GM18870 (cell line): Measurements from ENCODE around the gene SLIT3.
"Not testable (repeated sequence)": the region's sequence is repeated elsewhere in the genome, so short reads cannot be mapped to it uniquely, and the experiment has no call there.

ENCODE experiments used
- ATAC-seq: cut with Tn5 transposase; IDR thresholded peaks from one replicate; pipeline ENCODE4 v1.9.1; 2021; ENCODE audit warnings: moderate library complexity; ENCODE audit not compliant: unreplicated experiment

The SLIT3 gene

GRCh38 chr5:169150108-169150507 is 150.8 kb downstream of the SLIT3 start:
- ATAC-seq, result no peak

DNA sequence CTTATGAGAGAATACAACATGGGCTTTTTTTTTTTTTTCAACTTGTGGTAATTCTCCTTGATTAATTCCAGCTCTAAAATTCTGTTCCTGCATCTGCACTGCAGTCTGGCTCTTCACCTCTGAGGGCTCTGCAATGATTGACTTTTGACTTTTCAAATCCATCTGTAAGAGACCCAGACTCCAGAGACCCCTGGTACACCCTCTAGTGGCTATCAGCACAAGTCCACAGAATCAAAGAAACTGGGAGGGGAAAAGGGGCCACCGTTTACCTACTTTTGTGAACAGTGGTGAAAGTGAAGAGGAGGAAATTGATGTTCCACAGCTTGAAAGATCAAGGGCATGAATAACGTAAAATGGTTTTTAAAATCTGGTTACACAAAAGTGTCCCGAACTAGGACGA is 151.6 kb downstream of the SLIT3 start:
- ATAC-seq, result no peak

- ATAC-seq, result no peak
Measured at GRCh38 chr5:169148138-169148740, 152.7 kb downstream of the SLIT3 start.

GRCh38 chr5:169147534-169147933 is 153.4 kb downstream of the SLIT3 start:
- ATAC-seq, result no peak

DNA sequence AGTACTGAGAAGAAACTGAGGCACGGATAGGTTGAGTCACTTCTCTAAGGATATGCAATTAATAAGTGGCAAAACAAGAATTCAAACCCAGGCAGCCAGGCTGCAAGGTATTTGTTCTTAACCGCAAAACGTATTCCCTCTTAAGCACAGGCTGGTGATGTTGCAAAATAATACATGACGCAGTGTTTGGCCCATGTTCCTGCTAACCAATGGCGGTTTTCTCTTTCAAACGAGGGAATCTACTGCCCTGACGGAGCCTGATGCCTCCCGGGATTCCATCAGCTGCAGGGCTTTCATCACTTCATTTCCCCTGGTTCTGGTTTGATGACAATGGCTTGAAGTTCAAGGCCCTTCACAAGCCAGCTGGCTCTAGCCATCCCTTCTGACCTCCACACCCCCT is 154.8 kb downstream of the SLIT3 start:
- ATAC-seq, result no peak

DNA sequence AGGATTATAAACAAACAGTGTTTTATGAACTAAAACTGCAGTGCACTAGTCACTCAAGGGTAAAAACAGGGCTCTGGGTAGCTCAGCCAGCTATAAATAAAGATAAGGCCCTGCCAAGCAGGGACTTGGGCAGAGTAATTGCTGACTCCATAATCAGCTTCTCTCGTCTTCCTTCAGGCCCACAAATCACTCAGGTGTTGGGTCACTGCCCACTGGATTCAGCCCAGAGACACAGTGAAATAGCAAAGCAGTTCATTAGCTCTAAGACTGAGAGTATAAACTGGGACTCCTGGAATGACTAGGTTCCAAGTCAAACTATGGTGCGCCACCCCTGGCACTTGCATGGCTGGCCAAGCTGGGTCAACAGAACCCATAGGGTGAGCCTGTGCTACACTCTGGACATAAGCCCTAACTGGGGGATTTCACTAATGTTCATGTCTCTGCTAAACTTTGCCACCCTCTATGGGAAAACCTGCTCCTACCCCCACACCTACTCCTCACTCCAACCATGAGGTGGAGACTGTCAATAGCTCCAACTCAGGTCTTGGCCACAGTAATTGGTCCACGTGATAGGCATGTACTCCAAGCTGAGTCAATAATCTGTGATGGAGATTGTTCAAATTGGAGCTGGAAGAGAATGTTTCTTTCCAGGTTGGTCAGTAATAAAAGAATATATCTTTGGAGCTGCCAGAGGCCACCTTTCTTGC is 158.5 kb downstream of the SLIT3 start:
- ATAC-seq, result no peak

GRCh38 chr5:169140215-169140614 is 160.7 kb downstream of the SLIT3 start:
- ATAC-seq, result not testable (repeated sequence)

- ATAC-seq, result no peak
Measured at GRCh38 chr5:169139480-169140050, 161.4 kb downstream of the SLIT3 start.

GRCh38 chr5:169133531-169133930 is 167.4 kb downstream of the SLIT3 start:
- ATAC-seq, result no peak

DNA sequence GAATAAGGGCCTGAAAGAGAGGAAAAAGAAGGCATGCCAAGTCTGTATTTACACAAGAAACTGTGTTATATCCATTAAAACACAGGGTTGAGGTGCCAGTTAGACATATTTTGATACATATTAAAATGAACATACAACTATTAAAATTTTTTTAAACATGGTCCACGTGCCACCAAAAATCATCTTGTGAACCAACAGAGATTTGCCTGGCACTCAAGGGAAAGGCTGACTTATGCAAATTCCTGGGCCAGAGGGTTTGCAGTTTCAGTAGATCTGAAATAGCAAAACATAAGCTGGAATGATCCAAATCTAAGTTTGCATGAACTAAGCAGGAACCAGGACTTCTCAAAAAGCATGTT is 168.7 kb downstream of the SLIT3 start:
- ATAC-seq, result no peak

DNA sequence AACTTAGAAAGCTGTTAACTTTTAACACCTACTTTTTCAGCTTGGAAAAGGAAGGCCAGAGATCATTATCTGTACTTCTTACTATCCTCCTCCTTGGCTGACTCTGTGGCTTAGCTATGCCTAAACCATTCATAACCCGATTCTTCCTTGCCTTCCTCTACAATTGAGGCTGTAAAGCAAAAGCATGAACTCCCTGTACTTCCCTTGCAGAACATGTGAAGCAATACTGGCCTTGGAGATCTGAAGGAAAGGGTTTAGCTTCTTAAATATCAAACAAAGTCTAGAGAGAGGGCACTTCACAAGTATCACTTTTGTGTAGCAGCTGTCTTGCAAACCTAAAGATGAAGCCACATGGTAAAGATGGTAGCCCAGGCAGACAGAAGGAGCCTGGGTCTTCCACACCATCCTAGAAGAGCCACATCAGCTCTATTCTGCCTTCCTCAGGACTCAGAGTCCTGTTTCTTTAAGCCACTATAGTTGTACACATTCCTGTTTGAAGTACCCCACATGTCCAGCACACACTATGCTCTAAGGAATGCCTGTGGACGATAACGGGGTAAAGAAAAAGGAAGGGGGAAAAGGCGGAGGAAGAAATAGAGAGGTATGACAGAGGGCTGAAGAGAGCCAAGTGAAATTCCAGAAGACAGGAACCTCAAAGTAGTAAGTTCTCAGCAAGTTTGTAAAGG is 169.2 kb downstream of the SLIT3 start:
- ATAC-seq, result no peak

- ATAC-seq, result no peak
Measured at GRCh38 chr5:169128679-169129078, 172.3 kb downstream of the SLIT3 start.

DNA sequence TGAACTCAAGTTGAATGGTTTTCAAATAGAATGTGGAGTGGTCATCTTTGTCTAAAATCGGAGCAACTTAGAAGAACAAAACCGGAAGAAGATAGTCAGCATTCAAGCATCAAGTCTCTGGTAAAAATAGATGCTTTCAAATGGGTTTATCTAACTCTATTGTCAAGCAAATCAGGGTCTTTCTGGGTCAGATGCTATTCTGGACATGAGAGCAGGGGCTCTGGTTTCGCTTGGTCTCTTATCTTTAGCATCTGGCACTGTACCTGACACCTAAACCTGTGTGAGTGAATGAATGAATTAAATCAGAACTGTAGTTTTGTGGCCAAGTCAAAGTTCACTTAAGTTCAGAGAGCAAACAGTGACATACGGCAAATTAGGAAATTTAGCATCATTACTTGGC is 173.5 kb downstream of the SLIT3 start:
- ATAC-seq, result no peak

DNA sequence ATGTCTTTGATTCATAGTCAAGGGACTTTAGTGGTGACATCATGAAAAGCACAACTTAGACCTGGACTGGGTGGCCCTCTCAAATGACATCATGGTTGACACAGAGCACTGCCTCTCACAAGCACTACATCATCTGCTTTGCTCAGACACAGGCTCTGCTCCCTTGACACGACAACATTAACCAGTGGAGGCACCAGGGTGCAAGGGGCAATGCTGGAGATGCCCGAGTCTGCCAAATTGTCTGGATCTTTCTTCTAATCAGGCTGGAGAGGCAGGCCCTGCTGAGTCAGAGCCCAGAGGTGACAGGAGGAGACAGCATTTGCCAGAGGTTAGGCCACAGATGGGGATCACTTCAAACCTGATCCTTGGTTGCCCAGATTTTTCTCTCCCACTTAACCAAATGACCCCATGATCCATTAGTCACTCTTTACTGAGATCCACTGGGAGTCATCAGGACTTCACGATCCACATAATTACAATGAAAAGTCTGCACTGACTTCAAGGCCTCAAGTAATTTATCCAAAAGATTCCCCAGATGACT is 174.4 kb downstream of the SLIT3 start:
- no peak for ATAC-seq

- no peak for ATAC-seq
Measured at GRCh38 chr5:169125571-169125970, 175.4 kb downstream of the SLIT3 start.

DNA sequence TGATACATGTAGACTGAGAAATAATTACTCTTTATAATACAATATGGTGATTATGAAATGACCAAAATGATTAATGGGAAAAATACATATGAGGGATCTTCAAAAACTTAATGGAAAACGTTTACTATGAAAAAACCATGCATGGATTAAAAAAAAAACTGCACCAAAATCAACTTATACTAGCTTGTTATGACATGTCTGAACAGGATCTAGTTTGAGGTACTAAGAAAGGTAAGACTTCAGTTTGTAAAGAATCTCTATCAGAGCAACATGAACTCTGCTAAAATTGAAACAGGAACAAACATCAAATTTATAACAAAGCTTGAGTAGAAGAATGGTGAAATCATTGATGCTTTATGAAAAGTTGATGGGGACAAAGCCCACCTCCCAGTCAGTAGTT is 178.0 kb downstream of the SLIT3 start:
- ATAC-seq, result no peak

- ATAC-seq, result no peak
Measured at GRCh38 chr5:169121630-169122420, 179.1 kb downstream of the SLIT3 start.

DNA sequence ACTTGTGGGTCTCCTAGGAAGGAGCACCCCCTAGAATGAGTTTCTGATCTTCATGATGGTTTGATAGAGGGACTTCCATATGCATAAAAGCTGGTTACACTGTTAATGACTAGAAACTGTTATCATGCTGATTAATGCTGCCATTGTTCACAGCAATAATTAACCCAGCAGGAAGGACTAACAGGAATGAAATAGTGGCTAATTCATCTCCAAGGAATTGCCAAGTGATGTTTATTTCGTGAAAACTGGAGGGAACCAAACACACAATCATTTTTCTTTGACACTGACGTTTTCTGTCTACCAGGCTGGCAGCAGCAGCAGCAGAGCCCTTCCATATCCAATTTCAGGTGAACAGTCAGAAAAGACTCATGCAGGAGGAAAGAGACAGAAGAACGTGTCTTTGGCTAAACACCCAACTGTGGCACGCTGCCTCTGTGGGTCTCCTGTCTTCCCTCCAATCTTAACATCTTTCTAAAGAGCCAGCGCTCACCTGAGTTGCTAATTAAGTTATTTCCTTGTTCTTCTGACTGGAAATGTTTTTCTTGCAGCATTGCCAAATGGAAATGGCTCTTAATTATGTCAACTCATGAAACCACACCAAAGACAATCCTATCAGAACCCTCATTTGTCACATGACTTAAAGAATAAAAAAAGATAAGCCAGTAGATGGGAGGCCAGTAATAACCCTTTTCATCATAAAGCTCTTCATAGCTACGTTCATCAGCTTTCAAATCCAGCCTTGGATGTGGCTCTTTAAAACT is 181.5 kb downstream of the SLIT3 start:
- no peak for ATAC-seq

DNA sequence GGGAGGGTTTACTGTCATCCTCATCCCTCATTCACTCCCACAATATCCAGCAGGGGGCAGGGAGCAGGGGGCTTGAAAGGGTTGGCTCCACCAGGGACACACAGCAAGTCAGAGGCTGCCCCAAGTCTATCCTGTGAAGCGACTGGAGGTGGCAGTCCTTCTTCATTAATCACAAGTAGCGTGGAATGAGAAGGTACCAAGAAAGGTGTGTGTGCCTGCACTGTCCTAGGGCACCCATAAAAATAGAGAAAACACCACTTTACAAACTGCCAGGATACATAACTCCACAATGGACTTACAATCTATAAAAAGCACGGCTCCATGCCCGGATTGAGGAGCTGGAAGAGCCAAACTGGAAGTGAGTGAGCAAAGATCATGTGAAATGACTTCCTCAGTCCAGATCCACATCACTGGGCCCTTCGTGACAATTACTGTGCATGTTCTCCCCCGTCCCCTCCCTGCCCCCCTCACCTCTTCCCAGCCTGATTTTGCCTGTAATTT is 183.9 kb downstream of the SLIT3 start:
- ATAC-seq, result no peak
